Liver (tissue), 9 donors: Measurements from ENCODE around the gene DUSP9. TPM values are rescaled to one million over a fixed set of nuclear protein-coding genes. Genes with fewer than 3 reads are reported as not detected.
A peak's percentile ranks its signal among the peaks of the same experiment; 100 is the strongest.

Experiments used
- DNase-seq: peaks from one replicate; pipeline ENCODE4 v3.0.0-alpha.2; 2017; ENCODE audit warnings: low spot score
- H3K27ac ChIP-seq, 2 donors: one replicate each; pipeline ENCODE4 v1.7.0; 2013; ENCODE audit warnings: inconsistent platforms in 2 of 2, low read length in 2 of 2, control low read depth in 1 of 2, low read depth in 1 of 2, mild to moderate bottlenecking in 1 of 2
- H3K27me3 ChIP-seq, 4 donors: one replicate each; pipeline versions ENCODE4 v1.6.1 to v1.7.0; 2013; ENCODE audit warnings: low read length in 3 of 4, inconsistent platforms in 1 of 4, mild to moderate bottlenecking in 1 of 4, moderate library complexity in 1 of 4; ENCODE audit not compliant: control insufficient read depth in 4 of 4, insufficient read depth in 4 of 4
- H3K36me3 ChIP-seq, 4 donors: one replicate each; pipeline versions ENCODE4 v1.6.1 to v1.7.0; 2013; ENCODE audit warnings: low read length in 3 of 4, mild to moderate bottlenecking in 3 of 4, low read depth in 1 of 4, moderate library complexity in 1 of 4; ENCODE audit not compliant: control insufficient read depth in 4 of 4, insufficient read depth in 3 of 4
- H3K4me1 ChIP-seq, 4 donors: one replicate each; pipeline versions ENCODE4 v1.6.1 to v1.7.0; 2013; ENCODE audit warnings: low read length in 3 of 4, mild to moderate bottlenecking in 3 of 4, moderate library complexity in 1 of 4; ENCODE audit not compliant: control insufficient read depth in 4 of 4, insufficient read depth in 4 of 4
- H3K4me3 ChIP-seq, 3 donors: one replicate each; pipeline versions ENCODE4 v1.6.1 to v1.7.0; 2013; ENCODE audit warnings: low read length in 3 of 3, control low read depth in 1 of 3, low read depth in 1 of 3, mild to moderate bottlenecking in 1 of 3
- H3K9ac ChIP-seq, 2 donors: one replicate each; pipeline ENCODE4 v1.7.0; 2013; ENCODE audit warnings: low read length in 2 of 2, mild to moderate bottlenecking in 2 of 2, moderate library complexity in 2 of 2, control low read depth in 1 of 2, low read depth in 1 of 2
- H3K9me3 ChIP-seq, 4 donors: one replicate each; pipeline versions ENCODE4 v1.6.1 to v1.7.0; 2013; ENCODE audit warnings: low read length in 3 of 4; ENCODE audit not compliant: control insufficient read depth in 4 of 4
- ATF3 ChIP-seq: IDR thresholded peaks from 2 replicates; pipeline ENCODE4 v1.6.1; 2016; ENCODE audit warnings: antibody characterized with exemption
- CTCF ChIP-seq: fragments of 150-350 bp; IDR thresholded peaks from 2 replicates; pipeline ENCODE4 v1.5.1; 2017; ENCODE audit warnings: improper control_type of control experiment, low read depth, low read length; ENCODE audit not compliant: missing input control
- EGR1 ChIP-seq, 2 donors: IDR thresholded peaks; 2 replicates each; pipeline ENCODE4 v1.6.1; 2016 to 2018; ENCODE audit warnings: antibody characterized with exemption in 2 of 2, low read depth in 2 of 2
- FOXA2 ChIP-seq: IDR thresholded peaks from 2 replicates; pipeline ENCODE4 v1.6.1; 2016; ENCODE audit warnings: antibody characterized with exemption
- GABPA ChIP-seq, 2 donors: IDR thresholded peaks in 1 of 2; conservative IDR thresholded peaks in 1 of 2; 2 replicates each; pipeline ENCODE4 v1.6.1; 2016; ENCODE audit warnings: antibody characterized with exemption in 2 of 2, mild to moderate bottlenecking in 1 of 2, moderate library complexity in 1 of 2
- HNF4A ChIP-seq, 2 donors: conservative IDR thresholded peaks; 2 replicates each; pipeline ENCODE4 v1.6.1; 2016; ENCODE audit warnings: antibody characterized with exemption in 2 of 2, mild to moderate bottlenecking in 2 of 2
- HNF4G ChIP-seq: IDR thresholded peaks from 2 replicates; pipeline ENCODE4 v1.6.1; 2016; ENCODE audit warnings: antibody characterized with exemption
- JUND ChIP-seq, 2 donors: IDR thresholded peaks; 2 replicates each; pipeline ENCODE4 v1.6.1; 2016; ENCODE audit warnings: antibody characterized with exemption in 2 of 2
- MAX ChIP-seq: IDR thresholded peaks from 2 replicates; pipeline ENCODE4 v1.6.1; 2016; ENCODE audit warnings: antibody characterized with exemption
- NR2F2 ChIP-seq: IDR thresholded peaks from 2 replicates; pipeline ENCODE4 v1.6.1; 2016; ENCODE audit warnings: antibody characterized with exemption
- RAD21 ChIP-seq, 2 donors: IDR thresholded peaks; 2 replicates each; pipeline ENCODE4 v1.6.1; 2016; ENCODE audit warnings: antibody characterized with exemption in 2 of 2, mild to moderate bottlenecking in 2 of 2
- REST ChIP-seq: IDR thresholded peaks from 2 replicates; pipeline ENCODE4 v1.6.1; 2016; ENCODE audit warnings: antibody characterized with exemption, mild to moderate bottlenecking
- RXRA ChIP-seq, 2 donors: IDR thresholded peaks; 2 replicates each; pipeline ENCODE4 v1.6.1; 2017 to 2018; ENCODE audit warnings: antibody characterized with exemption in 2 of 2, mild to moderate bottlenecking in 1 of 2
- SP1 ChIP-seq: IDR thresholded peaks from 2 replicates; pipeline ENCODE4 v1.6.1; 2018; ENCODE audit warnings: antibody characterized with exemption, mild to moderate bottlenecking
- TAF1 ChIP-seq: conservative IDR thresholded peaks from 2 replicates; pipeline ENCODE4 v1.6.1; 2016; ENCODE audit warnings: antibody characterized with exemption, mild to moderate bottlenecking
- YY1 ChIP-seq: IDR thresholded peaks from 2 replicates; pipeline ENCODE4 v1.6.1; 2016; ENCODE audit warnings: antibody characterized with exemption, mild to moderate bottlenecking
- ZBTB33 ChIP-seq: IDR thresholded peaks from 2 replicates; pipeline ENCODE4 v1.6.1; 2016; ENCODE audit warnings: antibody characterized with exemption
- WGBS: extraction: QIAGEN DNeasy Blood & Tissue Kit; methylation state at CpG from one replicate; pipeline ENCODE4 v1.1.7; 2013; 5-methylcytosine and 5-hydroxymethylcytosine counted together
- polyA plus RNA-seq, 2 donors: library from polyadenylated mRNA; stranded (reverse) in 1 of 2; unstranded in 1 of 2; fragments of 200-250 nt in 1 of 2; fragments of >200 nt in 1 of 2; fragmentation: Nextera tagmentation in 1 of 2; extraction: Ambion mirVana in 1 of 2; gene quantifications; one replicate each; pipeline versions ENCODE4 v1.2.1 to v1.2.3, GENCODE V29; 2013 to 2015
- total RNA-seq, 2 donors: library from RNA; depleted of rRNA; stranded (reverse); fragments of >200 nt; gene quantifications; one replicate each; pipeline ENCODE4 v1.2.3, GENCODE V29; 2014
- donor health status: healthy.
- donor health status: healthy.
- donor health status: healthy.
- donor health status: healthy.
- donor health status: healthy.

The DUSP9 gene
- total and polyA plus RNA-seq, 4 donors, result 0.42 to 164 (median 1.4) TPM

- WGBS, result 2% methylated on average over 72 of the region's 84 CpGs
- Histone ChIP-seq H3K9me3 (no peaks in the 10 kb centered on the region), H3K27me3 (peaks cover 0 to 3% (median under 1%) of the 10 kb centered on the region in 4 donors), H3K4me3 (no peak overlapping the region), H3K27ac (no peak overlapping the region), H3K9ac (no peak overlapping the region), H3K36me3 (no peaks in the 10 kb centered on the region), H3K4me1 (peaks cover 7 to 19% (median 7%) of the 10 kb centered on the region in 4 donors)
- TF ChIP-seq CTCF, result peak; percentile 27
- no peak for TF ChIP-seq RAD21 (IDR thresholded peaks at IDR 0.05)
- DNase-seq, result no peak
Observed at GRCh38 chrX:153643431-153644351, 3.3 kb upstream of the DUSP9 start.

GRCh38 chrX:153644356-153645125, 2.5 kb upstream of the DUSP9 start:
- Histone ChIP-seq H3K4me3 (no peak overlapping the region), H3K9ac (no peak overlapping the region), H3K4me1 (peaks cover 7 to 19% (median 7%) of the 10 kb centered on the region in 4 donors), H3K27me3 (peaks cover 0 to 7% (median under 1%) of the 10 kb centered on the region in 4 donors), H3K36me3 (no peaks in the 10 kb centered on the region), H3K9me3 (no peaks in the 10 kb centered on the region), H3K27ac (no peak overlapping the region)
- no peak for DNase-seq
- TF ChIP-seq REST (no peak), ATF3 (no peak), ZBTB33 (no peak), CTCF (no peak), RAD21 (IDR thresholded peaks at IDR 0.05) (no peak), HNF4G (no peak), EGR1 (IDR thresholded peaks at IDR 0.05; ENCODE audit: low read depth in 2 of 2) (no peak), JUND (IDR thresholded peaks at IDR 0.05) (no peak), RXRA (IDR thresholded peaks at IDR 0.05) (no peak), FOXA2 (no peak), SP1 (no peak), YY1 (no peak), MAX (no peak), GABPA (IDR thresholded peaks at IDR 0.05 in 1 of 2, conservative IDR thresholded peaks at IDR 0.05 in 1 of 2) (no peak), HNF4A (conservative IDR thresholded peaks at IDR 0.05) (no peak), NR2F2 (no peak), TAF1 (no peak)
- WGBS, result 8% methylated on average over 46 of the region's 46 CpGs
